CD4-positive, alpha-beta T cell treated with Interleukin-21 for 1 hour (primary cell): ENCODE results near the gene PRKCA.

Experiments
- DNase-seq: peaks from one replicate; pipeline ENCODE4 v3.0.0-alpha.2; 2020

The PRKCA gene

GRCh38 chr17:66760324-66760723, 457.9 kb downstream of the PRKCA start:
- no peak for DNase-seq

GRCh38 chr17:66762276-66762675, 459.9 kb downstream of the PRKCA start:
- no peak for DNase-seq

- no peak for DNase-seq
Measured at GRCh38 chr17:66763056-66763455, 460.6 kb downstream of the PRKCA start.

GRCh38 chr17:66764506-66764905, 462.1 kb downstream of the PRKCA start:
- DNase-seq, result no peak

GRCh38 chr17:66767154-66767933, 464.9 kb downstream of the PRKCA start:
- DNase-seq, result no peak

- DNase-seq, result no peak
Measured at GRCh38 chr17:66769911-66770310, 467.5 kb downstream of the PRKCA start.

GRCh38 chr17:66772148-66772812, 469.9 kb downstream of the PRKCA start:
- DNase-seq, result no peak

- no peak for DNase-seq
Measured at GRCh38 chr17:66775271-66775670, 472.9 kb downstream of the PRKCA start.

GRCh38 chr17:66775881-66776400, 473.5 kb downstream of the PRKCA start:
- DNase-seq, result no peak

- no peak for DNase-seq
Measured at GRCh38 chr17:66776999-66777688, 474.7 kb downstream of the PRKCA start.

GRCh38 chr17:66777689-66778225, 475.3 kb downstream of the PRKCA start:
- DNase-seq, result no peak

GRCh38 chr17:66778531-66779236, 476.3 kb downstream of the PRKCA start:
- no peak for DNase-seq

GRCh38 chr17:66779237-66779606, 476.8 kb downstream of the PRKCA start:
- DNase-seq, result no peak

GRCh38 chr17:66781135-66781534, 478.7 kb downstream of the PRKCA start:
- no peak for DNase-seq

GRCh38 chr17:66782851-66783250, 480.4 kb downstream of the PRKCA start:
- DNase-seq, result no peak

- no peak for DNase-seq
Measured at GRCh38 chr17:66783656-66784381, 481.4 kb downstream of the PRKCA start.

GRCh38 chr17:66784621-66785364, 482.4 kb downstream of the PRKCA start:
- no peak for DNase-seq

GRCh38 chr17:66786107-66786506, 483.7 kb downstream of the PRKCA start:
- no peak for DNase-seq

GRCh38 chr17:66787914-66788313, 485.5 kb downstream of the PRKCA start:
- no peak for DNase-seq

- no peak for DNase-seq
Measured at GRCh38 chr17:66789093-66789492, 486.7 kb downstream of the PRKCA start.

- DNase-seq, result no peak
Measured at GRCh38 chr17:66789961-66790437, 487.6 kb downstream of the PRKCA start.
